WTC11 (cell line): ENCODE results near the gene AK5. TPM values are rescaled to one million over a fixed set of nuclear protein-coding genes. Genes with fewer than 3 reads are reported as not detected.
"Not testable (repeated sequence)": the region's sequence is repeated elsewhere in the genome, so short reads cannot be mapped to it uniquely, and the experiment has no call there.

Experiments used
- ATAC-seq: fragments of 200-7000 bp; cut with Tn5 transposase; 2 replicates; pipeline ENCODE4 v1.10.0; 2021; ENCODE audit warnings: mild to moderate bottlenecking, moderate library complexity
- CTCF ChIA-PET: fragments of 300-600 bp; sonication (Branson Sonifier 250); formaldehyde crosslinking; loops from one replicate; lab custom pipeline; 2021; ENCODE audit warnings: antibody characterized with exemption; lab: Charles Lee
- POLR2A ChIA-PET: fragments of 350-600 bp; sonication (Branson Sonifier 250); formaldehyde crosslinking; loops from one replicate; lab custom pipeline; 2021; ENCODE audit warnings: antibody characterized with exemption; lab: Charles Lee
- DNase-seq: peaks from one replicate; pipeline ENCODE4 v3.0.0; 2021; ENCODE audit warnings: low spot score
- H3K27ac Mint-ChIP-seq: 2 replicates; pipeline ENCODE4 v1.8.0; 2021; ENCODE audit warnings: mixed read lengths
- H3K27me3 Mint-ChIP-seq: 2 replicates; pipeline ENCODE4 v1.8.0; 2021; ENCODE audit warnings: low read depth, mild to moderate bottlenecking, moderate library complexity, mixed read lengths
- H3K36me3 Mint-ChIP-seq: 2 replicates; pipeline ENCODE4 v1.8.0; 2021; ENCODE audit warnings: mixed read lengths
- H3K4me1 Mint-ChIP-seq: 2 replicates; pipeline ENCODE4 v1.8.0; 2022; ENCODE audit warnings: mixed read lengths
- H3K4me3 Mint-ChIP-seq: 2 replicates; pipeline ENCODE4 v1.8.0; 2021; ENCODE audit warnings: mild to moderate bottlenecking, moderate library complexity, mixed read lengths
- H3K9me3 Mint-ChIP-seq: 2 replicates; pipeline ENCODE4 v1.8.0; 2021; ENCODE audit warnings: mixed read lengths
- FOXJ3 ChIP-seq: sonication (generic); formaldehyde crosslinking; IDR thresholded peaks from 2 replicates; pipeline ENCODE4 v1.9.0; 2021; ENCODE audit warnings: missing genetic modification reagents, mild to moderate bottlenecking, borderline replicate concordance
- FOXK1 ChIP-seq: sonication (generic); formaldehyde crosslinking; IDR thresholded peaks from 2 replicates; pipeline ENCODE4 v1.8.0; 2022; ENCODE audit warnings: mild to moderate bottlenecking, moderate library complexity, missing genetic modification reagents
- FOXP1 ChIP-seq: sonication (generic); formaldehyde crosslinking; IDR thresholded peaks from 2 replicates; pipeline ENCODE4 v1.8.0; 2022; ENCODE audit warnings: missing genetic modification reagents, mild to moderate bottlenecking, moderate library complexity, borderline replicate concordance
- MAX ChIP-seq: sonication (generic); formaldehyde crosslinking; IDR thresholded peaks from 2 replicates; pipeline ENCODE4 v1.8.0; 2022; ENCODE audit warnings: mild to moderate bottlenecking, missing genetic modification reagents
- NR1H2 ChIP-seq: sonication (generic); formaldehyde crosslinking; IDR thresholded peaks from 2 replicates; pipeline ENCODE4 v1.9.0; 2021; ENCODE audit warnings: mild to moderate bottlenecking, moderate library complexity, missing genetic modification reagents
- TCF7 ChIP-seq: sonication (generic); formaldehyde crosslinking; IDR thresholded peaks from 2 replicates; pipeline ENCODE4 v1.8.0; 2022; ENCODE audit warnings: mild to moderate bottlenecking, low read depth, missing genetic modification reagents, moderate library complexity
- TP53 ChIP-seq: sonication (generic); formaldehyde crosslinking; IDR thresholded peaks from 2 replicates; pipeline ENCODE4 v1.8.1; 2023; ENCODE audit warnings: mild to moderate bottlenecking, missing genetic modification reagents
- ZBTB21 ChIP-seq: sonication (generic); formaldehyde crosslinking; IDR thresholded peaks from 2 replicates; pipeline ENCODE4 v1.8.1; 2023; ENCODE audit warnings: mild to moderate bottlenecking, missing genetic modification reagents, borderline replicate concordance
- ZMAT4 ChIP-seq: fragments of 250-450 bp; sonication (Bioruptor Pico); IDR thresholded peaks from 2 replicates; pipeline ENCODE4 v1.9.0; 2021; ENCODE audit warnings: mild to moderate bottlenecking
- ZNF219 ChIP-seq: sonication (generic); formaldehyde crosslinking; IDR thresholded peaks from 2 replicates; pipeline ENCODE4 v1.8.0; 2023; ENCODE audit warnings: missing genetic modification reagents, mild to moderate bottlenecking, borderline replicate concordance
- ZNF416 ChIP-seq: fragments of 250-450 bp; sonication (Bioruptor Pico); IDR thresholded peaks from 2 replicates; pipeline ENCODE4 v1.9.0; 2021; ENCODE audit warnings: mild to moderate bottlenecking, inconsistent platforms
- total RNA-seq: library from RNA; stranded (reverse); gene quantifications from 3 replicates; pipeline ENCODE4 v1.2.3, GENCODE V29; 2021
- TF ChIP-seq, protein P1 (sequence below): sonication (generic); formaldehyde crosslinking; IDR thresholded peaks from 2 replicates; pipeline ENCODE4 v1.8.0; 2023; ENCODE audit warnings: missing genetic modification reagents, mild to moderate bottlenecking, borderline replicate concordance
- TF ChIP-seq, protein P2 (sequence below): fragments of 250-450 bp; sonication (Bioruptor Pico); IDR thresholded peaks from 2 replicates; pipeline ENCODE4 v1.9.0; 2021; ENCODE audit warnings: mild to moderate bottlenecking, borderline replicate concordance
- TF ChIP-seq, protein P3 (sequence below): sonication (generic); formaldehyde crosslinking; IDR thresholded peaks from 2 replicates; pipeline ENCODE4 v1.8.1; 2022; ENCODE audit warnings: low read depth, mild to moderate bottlenecking, moderate library complexity, missing genetic modification reagents, borderline replicate concordance

AK5 gene
- total RNA-seq, 1 experiment from 2014 or later = 3.0 TPM

DNA sequence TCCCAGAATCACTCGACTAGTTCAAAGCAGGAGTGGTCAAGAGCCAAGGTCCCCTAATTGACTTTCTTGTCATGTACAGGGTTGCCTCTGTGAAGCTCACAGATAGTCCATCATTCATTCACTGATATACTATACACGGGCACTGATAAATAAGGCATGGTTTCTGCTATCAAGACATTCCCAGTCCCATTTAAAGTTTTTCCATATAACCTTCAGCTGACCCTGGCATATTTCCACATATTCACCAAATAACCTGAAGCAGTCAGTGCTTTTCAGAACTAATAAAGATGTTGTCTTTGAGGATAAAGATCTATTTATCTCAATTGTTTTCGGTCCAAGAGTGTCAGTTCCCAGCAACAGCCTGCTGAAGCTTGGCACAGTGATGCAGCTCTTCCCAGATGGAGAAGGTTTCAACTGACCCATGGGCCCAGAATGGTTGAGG, 227.3 kb downstream of the AK5 start:
- Mint-ChIP-seq H3K27me3 (no peaks in the 10 kb centered on the region), H3K27ac (no peak overlapping the region), H3K4me1 (peaks cover 6% of the 10 kb centered on the region), H3K4me3 (no peak overlapping the region), H3K9me3 (peaks cover 7% of the 10 kb centered on the region), H3K36me3 (no peaks in the 10 kb centered on the region)
- ChIA-PET CTCF (no interaction called here), POLR2A (no interaction called here)
- TF ChIP-seq ZNF416 (CRISPR knock-in tag) = no peak
- TF ChIP-seq MAX (CRISPR knock-in tag) = no peak
- no peak for TF ChIP-seq ZNF219
- TF ChIP-seq, protein P1, sequence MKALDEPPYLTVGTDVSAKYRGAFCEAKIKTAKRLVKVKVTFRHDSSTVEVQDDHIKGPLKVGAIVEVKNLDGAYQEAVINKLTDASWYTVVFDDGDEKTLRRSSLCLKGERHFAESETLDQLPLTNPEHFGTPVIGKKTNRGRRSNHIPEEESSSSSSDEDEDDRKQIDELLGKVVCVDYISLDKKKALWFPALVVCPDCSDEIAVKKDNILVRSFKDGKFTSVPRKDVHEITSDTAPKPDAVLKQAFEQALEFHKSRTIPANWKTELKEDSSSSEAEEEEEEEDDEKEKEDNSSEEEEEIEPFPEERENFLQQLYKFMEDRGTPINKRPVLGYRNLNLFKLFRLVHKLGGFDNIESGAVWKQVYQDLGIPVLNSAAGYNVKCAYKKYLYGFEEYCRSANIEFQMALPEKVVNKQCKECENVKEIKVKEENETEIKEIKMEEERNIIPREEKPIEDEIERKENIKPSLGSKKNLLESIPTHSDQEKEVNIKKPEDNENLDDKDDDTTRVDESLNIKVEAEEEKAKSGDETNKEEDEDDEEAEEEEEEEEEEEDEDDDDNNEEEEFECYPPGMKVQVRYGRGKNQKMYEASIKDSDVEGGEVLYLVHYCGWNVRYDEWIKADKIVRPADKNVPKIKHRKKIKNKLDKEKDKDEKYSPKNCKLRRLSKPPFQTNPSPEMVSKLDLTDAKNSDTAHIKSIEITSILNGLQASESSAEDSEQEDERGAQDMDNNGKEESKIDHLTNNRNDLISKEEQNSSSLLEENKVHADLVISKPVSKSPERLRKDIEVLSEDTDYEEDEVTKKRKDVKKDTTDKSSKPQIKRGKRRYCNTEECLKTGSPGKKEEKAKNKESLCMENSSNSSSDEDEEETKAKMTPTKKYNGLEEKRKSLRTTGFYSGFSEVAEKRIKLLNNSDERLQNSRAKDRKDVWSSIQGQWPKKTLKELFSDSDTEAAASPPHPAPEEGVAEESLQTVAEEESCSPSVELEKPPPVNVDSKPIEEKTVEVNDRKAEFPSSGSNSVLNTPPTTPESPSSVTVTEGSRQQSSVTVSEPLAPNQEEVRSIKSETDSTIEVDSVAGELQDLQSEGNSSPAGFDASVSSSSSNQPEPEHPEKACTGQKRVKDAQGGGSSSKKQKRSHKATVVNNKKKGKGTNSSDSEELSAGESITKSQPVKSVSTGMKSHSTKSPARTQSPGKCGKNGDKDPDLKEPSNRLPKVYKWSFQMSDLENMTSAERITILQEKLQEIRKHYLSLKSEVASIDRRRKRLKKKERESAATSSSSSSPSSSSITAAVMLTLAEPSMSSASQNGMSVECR (CRISPR knock-in tag) = no peak
- DNase-seq (no peak), ATAC-seq (no peak)

DNA sequence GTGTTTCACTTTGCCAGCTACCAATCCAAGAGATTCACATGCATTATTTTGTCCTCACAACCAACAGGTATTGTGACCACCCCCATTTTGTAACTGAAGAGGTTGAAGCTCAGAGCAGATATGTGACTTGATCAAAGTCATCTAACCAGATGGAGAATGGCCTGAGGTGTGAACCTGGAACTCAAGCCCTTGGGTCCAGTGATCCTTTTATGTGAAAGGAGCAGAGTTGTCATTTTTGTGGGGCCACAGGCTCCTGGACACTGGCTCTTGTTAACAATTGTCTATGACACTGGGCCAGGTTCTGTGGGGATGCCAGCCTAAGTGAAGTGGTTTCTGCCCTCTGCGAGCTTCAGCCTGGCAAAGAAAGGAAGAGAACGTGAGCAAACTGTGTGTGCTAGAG, 228.1 kb downstream of the AK5 start:
- TF ChIP-seq, protein P2, sequence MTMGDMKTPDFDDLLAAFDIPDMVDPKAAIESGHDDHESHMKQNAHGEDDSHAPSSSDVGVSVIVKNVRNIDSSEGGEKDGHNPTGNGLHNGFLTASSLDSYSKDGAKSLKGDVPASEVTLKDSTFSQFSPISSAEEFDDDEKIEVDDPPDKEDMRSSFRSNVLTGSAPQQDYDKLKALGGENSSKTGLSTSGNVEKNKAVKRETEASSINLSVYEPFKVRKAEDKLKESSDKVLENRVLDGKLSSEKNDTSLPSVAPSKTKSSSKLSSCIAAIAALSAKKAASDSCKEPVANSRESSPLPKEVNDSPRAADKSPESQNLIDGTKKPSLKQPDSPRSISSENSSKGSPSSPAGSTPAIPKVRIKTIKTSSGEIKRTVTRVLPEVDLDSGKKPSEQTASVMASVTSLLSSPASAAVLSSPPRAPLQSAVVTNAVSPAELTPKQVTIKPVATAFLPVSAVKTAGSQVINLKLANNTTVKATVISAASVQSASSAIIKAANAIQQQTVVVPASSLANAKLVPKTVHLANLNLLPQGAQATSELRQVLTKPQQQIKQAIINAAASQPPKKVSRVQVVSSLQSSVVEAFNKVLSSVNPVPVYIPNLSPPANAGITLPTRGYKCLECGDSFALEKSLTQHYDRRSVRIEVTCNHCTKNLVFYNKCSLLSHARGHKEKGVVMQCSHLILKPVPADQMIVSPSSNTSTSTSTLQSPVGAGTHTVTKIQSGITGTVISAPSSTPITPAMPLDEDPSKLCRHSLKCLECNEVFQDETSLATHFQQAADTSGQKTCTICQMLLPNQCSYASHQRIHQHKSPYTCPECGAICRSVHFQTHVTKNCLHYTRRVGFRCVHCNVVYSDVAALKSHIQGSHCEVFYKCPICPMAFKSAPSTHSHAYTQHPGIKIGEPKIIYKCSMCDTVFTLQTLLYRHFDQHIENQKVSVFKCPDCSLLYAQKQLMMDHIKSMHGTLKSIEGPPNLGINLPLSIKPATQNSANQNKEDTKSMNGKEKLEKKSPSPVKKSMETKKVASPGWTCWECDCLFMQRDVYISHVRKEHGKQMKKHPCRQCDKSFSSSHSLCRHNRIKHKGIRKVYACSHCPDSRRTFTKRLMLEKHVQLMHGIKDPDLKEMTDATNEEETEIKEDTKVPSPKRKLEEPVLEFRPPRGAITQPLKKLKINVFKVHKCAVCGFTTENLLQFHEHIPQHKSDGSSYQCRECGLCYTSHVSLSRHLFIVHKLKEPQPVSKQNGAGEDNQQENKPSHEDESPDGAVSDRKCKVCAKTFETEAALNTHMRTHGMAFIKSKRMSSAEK (CRISPR knock-in tag) = no peak
- no peak for TF ChIP-seq FOXP1 (CRISPR knock-in tag)
- no peak for TF ChIP-seq NR1H2 (CRISPR knock-in tag)
- no peak for TF ChIP-seq TCF7 (CRISPR knock-in tag)
- TF ChIP-seq ZMAT4 (CRISPR knock-in tag) = no peak
- TF ChIP-seq FOXJ3 (CRISPR knock-in tag) = no peak
- no peak for TF ChIP-seq FOXK1 (CRISPR knock-in tag)
- no peak for TF ChIP-seq ZBTB21
- peaks cover 7% of the 10 kb centered on the region for H3K9me3 Mint-ChIP-seq
- DNase-seq (no peak), ATAC-seq (no peak)
- H3K36me3 Mint-ChIP-seq = no peaks in the 10 kb centered on the region
- H3K27me3 Mint-ChIP-seq = no peaks in the 10 kb centered on the region
- no peak overlapping the region for H3K27ac Mint-ChIP-seq
- H3K4me3 Mint-ChIP-seq = no peak overlapping the region
- H3K4me1 Mint-ChIP-seq = peaks cover 14% of the 10 kb centered on the region
- ChIA-PET POLR2A (no interaction called here), CTCF (no interaction called here)

DNA sequence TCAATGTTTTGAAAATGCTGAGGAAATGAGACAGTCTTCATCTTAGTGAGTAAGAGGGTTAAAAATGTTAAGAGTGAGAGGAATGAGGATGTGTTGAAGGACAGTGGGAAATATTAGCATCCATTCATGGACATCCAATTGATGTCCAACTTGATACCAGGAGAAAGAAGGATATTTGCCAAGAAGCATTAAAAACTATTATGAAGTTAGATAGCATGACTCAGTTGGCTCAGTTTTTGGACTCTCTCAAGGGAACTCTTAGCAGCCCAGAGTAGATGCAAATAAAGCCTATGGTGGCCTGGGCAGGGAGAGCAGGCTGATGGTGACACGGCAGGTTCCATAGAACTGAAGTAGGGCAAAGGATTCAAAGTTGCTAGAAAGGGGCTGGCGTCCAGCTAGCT, 229.6 kb downstream of the AK5 start:
- ChIA-PET POLR2A (no interaction called here), CTCF (no interaction called here)
- no peaks in the 10 kb centered on the region for H3K36me3 Mint-ChIP-seq
- peaks cover 7% of the 10 kb centered on the region for H3K9me3 Mint-ChIP-seq
- no peak overlapping the region for H3K27ac Mint-ChIP-seq
- H3K27me3 Mint-ChIP-seq = no peaks in the 10 kb centered on the region
- H3K4me1 Mint-ChIP-seq = peaks cover 27% of the 10 kb centered on the region
- no peak for ATAC-seq
- no peak overlapping the region for H3K4me3 Mint-ChIP-seq
- TF ChIP-seq TP53 = no peak
- TF ChIP-seq, protein P3, sequence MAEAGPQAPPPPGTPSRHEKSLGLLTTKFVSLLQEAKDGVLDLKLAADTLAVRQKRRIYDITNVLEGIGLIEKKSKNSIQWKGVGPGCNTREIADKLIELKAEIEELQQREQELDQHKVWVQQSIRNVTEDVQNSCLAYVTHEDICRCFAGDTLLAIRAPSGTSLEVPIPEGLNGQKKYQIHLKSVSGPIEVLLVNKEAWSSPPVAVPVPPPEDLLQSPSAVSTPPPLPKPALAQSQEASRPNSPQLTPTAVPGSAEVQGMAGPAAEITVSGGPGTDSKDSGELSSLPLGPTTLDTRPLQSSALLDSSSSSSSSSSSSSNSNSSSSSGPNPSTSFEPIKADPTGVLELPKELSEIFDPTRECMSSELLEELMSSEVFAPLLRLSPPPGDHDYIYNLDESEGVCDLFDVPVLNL (CRISPR knock-in tag) = no peak
- DNase-seq = no peak

DNA sequence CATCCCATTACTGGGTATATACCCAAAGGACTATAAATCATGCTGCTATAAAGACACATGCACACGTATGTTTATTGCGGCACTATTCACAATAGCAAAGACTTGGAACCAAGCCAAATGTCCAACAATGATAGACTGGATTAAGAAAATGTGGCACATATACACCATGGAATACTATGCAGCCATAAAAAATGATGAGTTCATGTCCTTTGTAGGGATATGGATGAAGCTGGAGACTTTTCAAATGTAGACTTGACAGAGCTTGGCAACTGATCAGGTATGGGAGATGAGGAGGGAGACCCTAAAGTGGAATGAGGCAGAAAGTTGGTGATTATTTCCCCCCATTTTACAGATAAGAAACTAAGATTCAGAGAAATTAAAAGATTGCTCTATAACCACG, 230.8 kb downstream of the AK5 start:
- H3K27ac Mint-ChIP-seq, DNase-seq, H3K9me3 Mint-ChIP-seq, H3K27me3 Mint-ChIP-seq, H3K36me3 Mint-ChIP-seq, ATAC-seq, CTCF ChIA-PET, H3K4me3 Mint-ChIP-seq: not testable (repeated sequence)
- H3K4me1 Mint-ChIP-seq = peaks cover 27% of the 10 kb centered on the region
- POLR2A ChIA-PET = interaction anchor here (0.6 kb wide), 1 partner anchor 27 kb away, joined by 3 read pairs; no protein-coding TSS in a partner anchor
